K562 (cell line): Measurements from ENCODE around the gene FAR1. TPM values are rescaled to one million over a fixed set of nuclear protein-coding genes. Genes with fewer than 3 reads are reported as not detected.

Experiments used
- CBX1 ChIP-seq: sonication (generic); IDR thresholded peaks from 2 replicates; pipeline ENCODE4 v1.6.1; 2016; ENCODE audit warnings: antibody characterized with exemption, low read depth, mild to moderate bottlenecking
- CBX8 ChIP-seq: fragments of 200-600 bp; sonication (generic); IDR thresholded peaks from 2 replicates; pipeline ENCODE4 v1.6.1; 2012; ENCODE audit warnings: borderline replicate concordance, mixed run types, low read depth, mild to moderate bottlenecking, moderate library complexity, mixed read lengths, low read length, control low read depth, inconsistent platforms; ENCODE audit not compliant: poor library complexity, severe bottlenecking; ENCODE audit errors: extremely low read depth
- CSDE1 ChIP-seq, 2 experiments: fragments of 450-650 bp; IDR thresholded peaks; 2 replicates each; pipeline ENCODE4 v1.6.1; 2016; ENCODE audit warnings: mild to moderate bottlenecking in 1 of 2
- HMBOX1 ChIP-seq: sonication (generic); IDR thresholded peaks from 2 replicates; pipeline ENCODE4 v1.6.1; 2016
- HOXB6 ChIP-seq: fragments of 250-450 bp; sonication (Bioruptor Pico); IDR thresholded peaks from 2 replicates; pipeline ENCODE4 v1.5.1; 2022; ENCODE audit warnings: mild to moderate bottlenecking, borderline replicate concordance
- JUN ChIP-seq, 2 experiments: sonication (generic) in 1 of 2; formaldehyde crosslinking in 1 of 2; IDR thresholded peaks; 2 replicates each; pipeline versions ENCODE4 v1.6.1 to v1.8.0; 2012 to 2022; ENCODE audit warnings: borderline replicate concordance in 2 of 2, mild to moderate bottlenecking in 2 of 2, improper control_type of control experiment in 1 of 2, low read depth in 1 of 2, low read length in 1 of 2, missing genetic modification reagents in 1 of 2
- JUNB ChIP-seq: fragments of 450-650 bp; formaldehyde crosslinking; conservative IDR thresholded peaks from 2 replicates; pipeline ENCODE4 v1.4.0; 2020; ENCODE audit warnings: mild to moderate bottlenecking
- PATZ1 ChIP-seq: fragments of 250-450 bp; sonication (Bioruptor Pico); IDR thresholded peaks from 2 replicates; pipeline ENCODE4 v1.5.0; 2020; ENCODE audit warnings: mild to moderate bottlenecking, borderline replicate concordance
- TEAD4 ChIP-seq, 2 experiments: sonication (generic) in 1 of 2; formaldehyde crosslinking in 1 of 2; IDR thresholded peaks; 2 replicates each; pipeline versions ENCODE4 v1.6.1 to v1.8.0; 2012 to 2022; ENCODE audit warnings: borderline replicate concordance in 1 of 2, inconsistent platforms in 1 of 2, low read length in 1 of 2, mild to moderate bottlenecking in 1 of 2, missing genetic modification reagents in 1 of 2
- ZKSCAN3 ChIP-seq: fragments of 250-450 bp; sonication (Bioruptor Pico); IDR thresholded peaks from 2 replicates; pipeline ENCODE4 v1.4.0; 2020
- ZNF695 ChIP-seq: fragments of 450-650 bp; formaldehyde crosslinking; IDR thresholded peaks from 2 replicates; pipeline ENCODE4 v1.4.0; 2020; ENCODE audit warnings: mild to moderate bottlenecking, moderate library complexity
- ZNF830 ChIP-seq: fragments of 250-450 bp; sonication (Bioruptor Pico); IDR thresholded peaks from 2 replicates; pipeline ENCODE4 v1.5.0; 2021; ENCODE audit warnings: mild to moderate bottlenecking
- polyA plus RNA-seq, 8 experiments: library from polyadenylated mRNA; depleted of rRNA in 4 of 8; stranded (reverse) in 5 of 8; unstranded in 3 of 8; fragments of >200 nt; fragmentation: Nextera tagmentation in 2 of 8; fragmentation: Illumina TruSeq in 1 of 8; extraction: Ambion mirVana in 2 of 8; extraction: Trizol in 1 of 8; gene quantifications; 2 replicates each; pipeline versions ENCODE4 v1.2.1 to v1.2.3, GENCODE V29; 2011 to 2014; ENCODE audit warnings: inconsistent platforms in 1 of 8, missing spikeins in 1 of 8
- total RNA-seq, 7 experiments: library from RNA; depleted of rRNA in 6 of 7; stranded (reverse); fragments of >200 nt in 6 of 7; fragmentation: Illumina TruSeq in 2 of 7; extraction: Trizol in 2 of 7; gene quantifications; 2 replicates each; pipeline versions ENCODE4 v1.2.1 to v1.2.3, GENCODE V29; 2011 to 2021; ENCODE audit warnings: low replicate concordance in 1 of 7
- TF ChIP-seq, protein P1 (sequence below), 2 experiments: fragments of 450-650 bp in 1 of 2; sonication (generic) in 1 of 2; formaldehyde crosslinking in 1 of 2; IDR thresholded peaks; 2 replicates each; pipeline versions ENCODE4 v1.7.1 to v1.9.0; 2016 to 2022; ENCODE audit warnings: inconsistent platforms in 1 of 2, mild to moderate bottlenecking in 1 of 2, missing genetic modification reagents in 1 of 2

Gene FAR1
- total and polyA plus RNA-seq, 9 of the 15 experiments (the other 6 are each of a cell fraction or from before 2014, with no cell fraction given) = 17.7 to 88.2 (median 52.6) TPM

- TF ChIP-seq HOXB6 (CRISPR knock-in tag) (no peak), JUNB (CRISPR knock-in tag) (no peak), CBX1 (no peak), HMBOX1 (no peak), JUN (IDR thresholded peaks at IDR 0.05; ENCODE audit: borderline replicate concordance, low read depth, low read length) (no peak), JUN (CRISPR knock-in tag; IDR thresholded peaks at IDR 0.05; ENCODE audit: borderline replicate concordance) (no peak), ZKSCAN3 (CRISPR knock-in tag) (no peak), PATZ1 (CRISPR knock-in tag) (no peak), TEAD4 (IDR thresholded peaks at IDR 0.05; ENCODE audit: low read length) (peak; percentile 23; the same call in 1 of the 2 replicates), TEAD4 (CRISPR knock-in tag; IDR thresholded peaks at IDR 0.05; ENCODE audit: borderline replicate concordance) (no peak), ZNF695 (CRISPR knock-in tag) (no peak), ZNF830 (no peak), CSDE1 (IDR thresholded peaks at IDR 0.05) (no peak), CBX8 (no peak)
- TF ChIP-seq, protein P1, sequence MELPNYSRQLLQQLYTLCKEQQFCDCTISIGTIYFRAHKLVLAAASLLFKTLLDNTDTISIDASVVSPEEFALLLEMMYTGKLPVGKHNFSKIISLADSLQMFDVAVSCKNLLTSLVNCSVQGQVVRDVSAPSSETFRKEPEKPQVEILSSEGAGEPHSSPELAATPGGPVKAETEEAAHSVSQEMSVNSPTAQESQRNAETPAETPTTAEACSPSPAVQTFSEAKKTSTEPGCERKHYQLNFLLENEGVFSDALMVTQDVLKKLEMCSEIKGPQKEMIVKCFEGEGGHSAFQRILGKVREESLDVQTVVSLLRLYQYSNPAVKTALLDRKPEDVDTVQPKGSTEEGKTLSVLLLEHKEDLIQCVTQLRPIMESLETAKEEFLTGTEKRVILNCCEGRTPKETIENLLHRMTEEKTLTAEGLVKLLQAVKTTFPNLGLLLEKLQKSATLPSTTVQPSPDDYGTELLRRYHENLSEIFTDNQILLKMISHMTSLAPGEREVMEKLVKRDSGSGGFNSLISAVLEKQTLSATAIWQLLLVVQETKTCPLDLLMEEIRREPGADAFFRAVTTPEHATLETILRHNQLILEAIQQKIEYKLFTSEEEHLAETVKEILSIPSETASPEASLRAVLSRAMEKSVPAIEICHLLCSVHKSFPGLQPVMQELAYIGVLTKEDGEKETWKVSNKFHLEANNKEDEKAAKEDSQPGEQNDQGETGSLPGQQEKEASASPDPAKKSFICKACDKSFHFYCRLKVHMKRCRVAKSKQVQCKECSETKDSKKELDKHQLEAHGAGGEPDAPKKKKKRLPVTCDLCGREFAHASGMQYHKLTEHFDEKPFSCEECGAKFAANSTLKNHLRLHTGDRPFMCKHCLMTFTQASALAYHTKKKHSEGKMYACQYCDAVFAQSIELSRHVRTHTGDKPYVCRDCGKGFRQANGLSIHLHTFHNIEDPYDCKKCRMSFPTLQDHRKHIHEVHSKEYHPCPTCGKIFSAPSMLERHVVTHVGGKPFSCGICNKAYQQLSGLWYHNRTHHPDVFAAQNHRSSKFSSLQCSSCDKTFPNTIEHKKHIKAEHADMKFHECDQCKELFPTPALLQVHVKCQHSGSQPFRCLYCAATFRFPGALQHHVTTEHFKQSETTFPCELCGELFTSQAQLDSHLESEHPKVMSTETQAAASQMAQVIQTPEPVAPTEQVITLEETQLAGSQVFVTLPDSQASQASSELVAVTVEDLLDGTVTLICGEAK (IDR thresholded peaks at IDR 0.05) = no peak
- TF ChIP-seq, protein P1 (CRISPR knock-in tag; IDR thresholded peaks at IDR 0.05) = no peak
Measured at GRCh38 chr11:13699870-13700269, 31.4 kb downstream of the FAR1 start (continued).
